ENCODE data around the gene RGS3. TPM values are rescaled to one million over a fixed set of nuclear protein-coding genes. Genes with fewer than 3 reads are reported as not detected.

RGS3 gene
- total RNA-seq, 1 donor from 2014 or later = 92.5 TPM

GRCh38 chr9:113616621-113617496 lies 153.3 kb downstream of the RGS3 start:
- Histone ChIP-seq H3K79me2 (ENCODE audit: insufficient read depth, low read length) (peaks cover 7% of the 10 kb centered on the region), H3K36me3 (ENCODE audit: insufficient read depth, low read length) (no peaks in the 10 kb centered on the region), H3K27ac (ENCODE audit: low read depth, low read length) (no peak overlapping the region), H3K9me3 (ENCODE audit: insufficient read depth, low read depth, low read length) (no peaks in the 10 kb centered on the region), H3K9ac (ENCODE audit: low read length) (peak overlapping the region; percentile 4), H2AFZ (ENCODE audit: low read depth, low read length) (peak overlapping the region; percentile 22), H4K20me1 (ENCODE audit: insufficient read depth, low read length) (no peaks in the 10 kb centered on the region), H3K4me3 (ENCODE audit: insufficient read depth, low read depth, low read length) (no peak overlapping the region), H3K27me3 (ENCODE audit: insufficient read depth, low read length) (no peaks in the 10 kb centered on the region), H3K4me2 (ENCODE audit: low read length) (no peak overlapping the region), H3K4me1 (ENCODE audit: insufficient read depth, low read length) (peaks cover 49% of the 10 kb centered on the region)
- DNase-seq (ENCODE audit: low read depth) = no peak
- H3K4me1 Mint-ChIP-seq (ENCODE audit: low read depth, unreplicated experiment) = peaks cover 55% of the 10 kb centered on the region
- H3K27me3 Mint-ChIP-seq (ENCODE audit: low read depth, unreplicated experiment) = peaks cover 2% of the 10 kb centered on the region
- FAIRE-seq = no peak
- H3K4me3 Mint-ChIP-seq (ENCODE audit: unreplicated experiment) = no peak overlapping the region
- no peaks in the 10 kb centered on the region for H3K9me3 Mint-ChIP-seq (ENCODE audit: unreplicated experiment)
- no peak for TF ChIP-seq EZH2 (IDR thresholded peaks at IDR 0.05; ENCODE audit: insufficient read depth, low read length)
- TF ChIP-seq CTCF (IDR thresholded peaks at IDR 0.05; ENCODE audit: insufficient read depth, low read depth, low read length) = no peak
- H3K27ac Mint-ChIP-seq (ENCODE audit: unreplicated experiment) = no peak overlapping the region
- no peaks in the 10 kb centered on the region for H3K36me3 Mint-ChIP-seq (ENCODE audit: low read depth, unreplicated experiment)

- Histone ChIP-seq H4K20me1 (ENCODE audit: insufficient read depth, low read length) (no peaks in the 10 kb centered on the region), H3K4me1 (ENCODE audit: insufficient read depth, low read length) (peaks cover 56% of the 10 kb centered on the region), H3K27me3 (ENCODE audit: insufficient read depth, low read length) (no peaks in the 10 kb centered on the region), H3K4me2 (ENCODE audit: low read length) (no peak overlapping the region), H2AFZ (ENCODE audit: low read depth, low read length) (no peak overlapping the region), H3K9ac (ENCODE audit: low read length) (peak overlapping the region; percentile 4), H3K4me3 (ENCODE audit: insufficient read depth, low read depth, low read length) (no peak overlapping the region), H3K9me3 (ENCODE audit: insufficient read depth, low read depth, low read length) (no peaks in the 10 kb centered on the region), H3K79me2 (ENCODE audit: insufficient read depth, low read length) (peaks cover 7% of the 10 kb centered on the region), H3K27ac (ENCODE audit: low read depth, low read length) (no peak overlapping the region), H3K36me3 (ENCODE audit: insufficient read depth, low read length) (no peaks in the 10 kb centered on the region)
- Mint-ChIP-seq H3K27me3 (ENCODE audit: low read depth, unreplicated experiment) (no peaks in the 10 kb centered on the region), H3K4me1 (ENCODE audit: low read depth, unreplicated experiment) (peaks cover 60% of the 10 kb centered on the region), H3K9me3 (ENCODE audit: unreplicated experiment) (no peaks in the 10 kb centered on the region), H3K36me3 (ENCODE audit: low read depth, unreplicated experiment) (no peaks in the 10 kb centered on the region), H3K27ac (ENCODE audit: unreplicated experiment) (peak overlapping the region; percentile 58), H3K4me3 (ENCODE audit: unreplicated experiment) (no peak overlapping the region)
- TF ChIP-seq EZH2 (IDR thresholded peaks at IDR 0.05; ENCODE audit: insufficient read depth, low read length) = no peak
- TF ChIP-seq CTCF (IDR thresholded peaks at IDR 0.05; ENCODE audit: insufficient read depth, low read depth, low read length) = no peak
- no peak for DNase-seq (ENCODE audit: low read depth)
- no peak for FAIRE-seq
Measured at GRCh38 chr9:113617550-113617949, 154.0 kb downstream of the RGS3 start.

Measured in astrocyte (in vitro differentiated cells and primary cell).